K562 (cell line): ENCODE data around the gene KRTAP1-4.

Experiments used
- ATF7 ChIP-seq: fragments of 450-650 bp; IDR thresholded peaks from 2 replicates; pipeline ENCODE4 v1.7.1; 2014; ENCODE audit warnings: mild to moderate bottlenecking, moderate library complexity
- EGR1 ChIP-seq: fragments of 450-650 bp; conservative IDR thresholded peaks from 2 replicates; pipeline ENCODE4 v1.6.1; 2017; ENCODE audit warnings: mild to moderate bottlenecking
- NFRKB ChIP-seq: fragments of 450-650 bp; IDR thresholded peaks from 2 replicates; pipeline ENCODE4 v1.6.1; 2016; ENCODE audit warnings: low read depth
- SLC30A9 ChIP-seq: fragments of 250-450 bp; sonication (Bioruptor Pico); IDR thresholded peaks from 2 replicates; pipeline ENCODE4 v1.8.0; 2022; ENCODE audit warnings: mild to moderate bottlenecking, moderate library complexity
- TARDBP ChIP-seq: fragments of 450-650 bp; IDR thresholded peaks from 2 replicates; pipeline ENCODE4 v1.6.1; 2016
- ZNF263 ChIP-seq: sonication (generic); formaldehyde crosslinking; IDR thresholded peaks from 2 replicates; pipeline ENCODE4 v1.8.0; 2022; ENCODE audit warnings: mild to moderate bottlenecking, missing genetic modification reagents, borderline replicate concordance
- ZNF644 ChIP-seq: fragments of 200-800 bp; sonication (Bioruptor generic); IDR thresholded peaks from 2 replicates; pipeline ENCODE4 v1.6.1; 2016; ENCODE audit warnings: low read depth, missing genetic modification characterization, missing compliant biosample characterization

- no peak for TF ChIP-seq ATF7
- no peak for TF ChIP-seq ZNF263 (CRISPR knock-in tag)
- no peak for TF ChIP-seq SLC30A9
- no peak for TF ChIP-seq TARDBP
- TF ChIP-seq ZNF644 (tag), result no peak
- TF ChIP-seq NFRKB, result no peak
- TF ChIP-seq EGR1, result no peak
These were observed 46.8 kb upstream of the KRTAP1-4 start for GRCh38 chr17:41076788-41077187.
